ENCODE measurements around the gene PPP1R14D.
A peak's percentile ranks its signal among the peaks of the same experiment; 100 is the strongest.

The PPP1R14D gene

DNA sequence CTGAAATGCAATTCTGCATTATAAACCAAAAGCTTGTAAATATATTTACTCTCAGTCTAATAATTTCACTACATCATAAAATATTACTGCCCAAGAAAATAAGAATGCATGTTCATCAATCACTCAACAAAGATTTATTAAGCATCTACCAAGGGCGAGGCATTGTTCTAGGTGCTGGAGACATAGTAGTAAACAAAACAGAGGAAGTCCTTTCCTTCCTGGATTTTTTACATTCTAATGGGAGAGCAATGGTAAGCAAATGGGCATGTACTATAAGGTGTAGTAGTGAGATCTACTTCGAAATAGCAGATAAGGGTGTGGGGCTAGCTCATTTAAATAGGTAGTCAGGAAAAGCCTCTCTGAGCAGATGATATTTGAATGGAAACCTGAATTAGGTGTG is 32.5 kb downstream of the PPP1R14D start:
- Histone ChIP-seq H3K27me3 (ENCODE audit: control insufficient read depth, insufficient read depth, low read length) (no peaks in the 10 kb centered on the region), H3K9me3 (ENCODE audit: control insufficient read depth, insufficient read depth, low read depth, low read length) (no peaks in the 10 kb centered on the region), H3K36me3 (ENCODE audit: control insufficient read depth, insufficient read depth, low read length) (no peaks in the 10 kb centered on the region), H3K9ac (ENCODE audit: low read length) (no peak overlapping the region), H3K4me1 (ENCODE audit: control insufficient read depth, insufficient read depth, low read length) (peaks cover 34% of the 10 kb centered on the region), H3K27ac (ENCODE audit: low read depth, low read length) (no peak overlapping the region), H3K4me3 (ENCODE audit: low read depth, low read length) (no peak overlapping the region)

DNA sequence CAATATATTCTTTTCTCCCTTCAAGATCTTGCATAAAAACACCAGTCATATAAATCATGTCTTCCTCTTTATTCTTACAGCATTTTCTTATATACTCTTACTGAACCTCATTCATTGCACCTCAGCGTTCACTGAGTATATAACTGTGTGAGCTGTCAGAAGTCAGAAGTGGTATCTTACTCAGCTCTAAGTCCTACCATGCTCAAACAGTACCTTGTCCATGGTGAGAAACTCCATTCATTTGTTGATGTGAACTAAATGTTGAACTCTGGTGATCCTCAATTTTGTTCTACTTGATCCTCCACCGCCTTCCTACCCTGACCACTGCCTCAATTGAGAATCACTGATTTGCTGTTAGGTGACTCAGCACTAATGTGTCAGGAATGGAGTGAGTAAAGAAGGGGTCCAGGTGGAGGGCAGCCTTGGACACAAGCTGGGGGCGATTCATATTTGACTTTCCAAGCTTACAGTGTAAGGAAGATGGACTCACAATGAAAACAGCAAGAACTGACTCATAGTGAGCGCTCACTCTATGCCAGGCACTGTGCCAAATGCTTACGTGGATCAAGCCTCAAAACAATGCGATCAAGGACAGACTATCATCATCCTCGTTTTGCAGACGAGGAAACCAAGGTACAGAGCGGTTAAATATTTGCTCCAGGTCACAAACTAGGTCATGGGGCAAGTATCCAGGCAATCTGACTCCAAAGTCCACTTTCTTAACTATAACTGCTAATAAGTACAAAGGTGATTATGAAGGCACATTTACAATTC is 35.1 kb downstream of the PPP1R14D start:
- no peaks in the 10 kb centered on the region for H3K36me3 ChIP-seq (ENCODE audit: control insufficient read depth, insufficient read depth, low read length)
- H3K27me3 ChIP-seq (ENCODE audit: control insufficient read depth, insufficient read depth, low read length), result no peaks in the 10 kb centered on the region
- H3K9ac ChIP-seq (ENCODE audit: low read length), result no peak overlapping the region
- no peak overlapping the region for H3K27ac ChIP-seq (ENCODE audit: low read depth, low read length)
- no peaks in the 10 kb centered on the region for H3K9me3 ChIP-seq (ENCODE audit: control insufficient read depth, insufficient read depth, low read depth, low read length)
- H3K4me1 ChIP-seq (ENCODE audit: control insufficient read depth, insufficient read depth, low read length), result peaks cover 27% of the 10 kb centered on the region
- H3K4me3 ChIP-seq (ENCODE audit: low read depth, low read length), result no peak overlapping the region

DNA sequence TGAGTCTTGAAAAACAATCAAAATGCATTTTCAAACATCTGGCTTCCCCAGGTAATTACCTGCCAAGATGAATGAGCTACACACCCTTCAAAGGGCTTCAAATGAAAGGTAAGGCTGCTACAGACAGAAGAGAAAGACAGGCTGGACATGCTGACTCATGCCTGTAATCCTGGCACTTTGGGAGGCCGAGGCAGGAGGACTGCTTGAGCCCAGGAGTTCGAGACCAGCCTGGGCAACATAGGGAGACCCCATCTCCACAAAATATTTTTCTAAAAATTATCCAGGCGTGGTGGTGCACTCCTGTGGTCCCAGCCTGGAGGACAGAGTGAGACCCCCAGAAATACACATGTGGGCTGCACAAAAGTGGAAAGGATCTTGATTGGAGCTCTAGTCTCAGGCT is 36.1 kb downstream of the PPP1R14D start:
- Histone ChIP-seq H3K36me3 (ENCODE audit: control insufficient read depth, insufficient read depth, low read length) (no peaks in the 10 kb centered on the region), H3K4me1 (ENCODE audit: control insufficient read depth, insufficient read depth, low read length) (peaks cover 29% of the 10 kb centered on the region), H3K9ac (ENCODE audit: low read length) (no peak overlapping the region), H3K4me3 (ENCODE audit: low read depth, low read length) (no peak overlapping the region), H3K27ac (ENCODE audit: low read depth, low read length) (no peak overlapping the region), H3K27me3 (ENCODE audit: control insufficient read depth, insufficient read depth, low read length) (no peaks in the 10 kb centered on the region), H3K9me3 (ENCODE audit: control insufficient read depth, insufficient read depth, low read depth, low read length) (no peaks in the 10 kb centered on the region)

DNA sequence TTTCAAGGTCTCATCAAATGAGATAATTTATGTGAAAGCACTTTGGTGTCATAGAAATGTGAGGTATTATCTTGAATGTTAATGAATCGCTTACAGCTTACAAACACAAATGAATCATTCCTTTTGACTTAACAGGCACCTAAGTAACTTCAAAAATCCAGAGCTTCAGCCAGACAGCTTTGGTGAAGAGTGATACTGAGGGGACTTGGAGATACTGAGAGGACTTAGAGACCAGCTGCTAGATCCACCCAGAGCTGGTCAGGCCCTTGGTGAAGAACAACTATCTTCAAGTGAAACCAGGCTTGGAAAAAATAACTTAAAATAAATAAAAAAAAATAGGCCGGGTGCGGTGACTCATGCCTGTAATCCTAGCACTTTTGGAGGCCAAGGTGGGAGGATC is 37.8 kb downstream of the PPP1R14D start:
- peaks cover 36% of the 10 kb centered on the region for H3K4me1 ChIP-seq (ENCODE audit: control insufficient read depth, insufficient read depth, low read length)
- H3K9me3 ChIP-seq (ENCODE audit: control insufficient read depth, insufficient read depth, low read depth, low read length), result no peaks in the 10 kb centered on the region
- no peaks in the 10 kb centered on the region for H3K36me3 ChIP-seq (ENCODE audit: control insufficient read depth, insufficient read depth, low read length)
- H3K9ac ChIP-seq (ENCODE audit: low read length), result no peak overlapping the region
- no peak overlapping the region for H3K4me3 ChIP-seq (ENCODE audit: low read depth, low read length)
- H3K27ac ChIP-seq (ENCODE audit: low read depth, low read length), result no peak overlapping the region
- no peaks in the 10 kb centered on the region for H3K27me3 ChIP-seq (ENCODE audit: control insufficient read depth, insufficient read depth, low read length)

DNA sequence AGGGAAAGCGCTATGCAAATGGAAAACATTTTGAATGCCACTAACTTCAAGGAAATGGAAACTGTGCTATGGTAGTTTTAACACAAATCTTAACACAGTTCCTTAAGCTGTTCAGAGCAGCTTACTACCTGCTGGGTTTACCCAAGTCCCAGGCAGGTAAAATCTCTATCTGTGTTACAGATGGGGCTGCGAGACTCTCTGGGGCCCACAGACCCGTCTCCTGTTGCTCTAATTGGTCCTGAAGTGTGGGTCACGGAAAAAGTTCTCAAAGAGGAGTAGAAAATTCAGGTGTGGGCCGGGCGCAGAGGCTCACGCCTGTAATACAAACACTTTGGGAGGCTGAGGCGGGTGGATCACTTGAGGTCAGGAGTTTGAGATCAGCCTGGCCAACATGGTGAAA is 38.5 kb downstream of the PPP1R14D start:
- no peaks in the 10 kb centered on the region for H3K27me3 ChIP-seq (ENCODE audit: control insufficient read depth, insufficient read depth, low read length)
- peaks cover 43% of the 10 kb centered on the region for H3K4me1 ChIP-seq (ENCODE audit: control insufficient read depth, insufficient read depth, low read length)
- H3K27ac ChIP-seq (ENCODE audit: low read depth, low read length), result no peak overlapping the region
- no peak overlapping the region for H3K4me3 ChIP-seq (ENCODE audit: low read depth, low read length)
- H3K9ac ChIP-seq (ENCODE audit: low read length), result no peak overlapping the region
- no peaks in the 10 kb centered on the region for H3K36me3 ChIP-seq (ENCODE audit: control insufficient read depth, insufficient read depth, low read length)
- H3K9me3 ChIP-seq (ENCODE audit: control insufficient read depth, insufficient read depth, low read depth, low read length), result no peaks in the 10 kb centered on the region

DNA sequence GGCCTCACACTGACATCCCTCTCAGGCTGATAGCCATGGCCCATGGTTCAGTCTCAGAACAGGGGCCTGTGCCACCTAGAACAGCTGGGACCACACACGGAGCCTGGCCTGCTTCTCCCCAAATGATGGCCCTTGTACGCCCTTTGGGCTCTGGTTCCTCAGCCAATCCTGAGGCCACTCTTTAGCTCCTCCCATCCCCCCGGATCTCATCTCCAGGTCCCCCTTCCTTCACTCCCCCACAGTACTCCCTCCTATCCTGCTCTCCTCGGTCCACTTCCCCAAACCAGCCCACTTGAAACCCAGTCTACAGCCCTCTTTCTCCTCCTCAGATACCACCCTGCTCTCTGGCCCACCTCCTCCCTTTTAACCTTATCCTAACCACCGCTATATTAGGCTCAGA is 39.4 kb downstream of the PPP1R14D start:
- Histone ChIP-seq H3K27me3 (ENCODE audit: control insufficient read depth, insufficient read depth, low read length) (no peaks in the 10 kb centered on the region), H3K36me3 (ENCODE audit: control insufficient read depth, insufficient read depth, low read length) (no peaks in the 10 kb centered on the region), H3K9me3 (ENCODE audit: control insufficient read depth, insufficient read depth, low read depth, low read length) (no peaks in the 10 kb centered on the region), H3K4me3 (ENCODE audit: low read depth, low read length) (no peak overlapping the region), H3K27ac (ENCODE audit: low read depth, low read length) (no peak overlapping the region), H3K4me1 (ENCODE audit: control insufficient read depth, insufficient read depth, low read length) (peaks cover 43% of the 10 kb centered on the region), H3K9ac (ENCODE audit: low read length) (no peak overlapping the region)

DNA sequence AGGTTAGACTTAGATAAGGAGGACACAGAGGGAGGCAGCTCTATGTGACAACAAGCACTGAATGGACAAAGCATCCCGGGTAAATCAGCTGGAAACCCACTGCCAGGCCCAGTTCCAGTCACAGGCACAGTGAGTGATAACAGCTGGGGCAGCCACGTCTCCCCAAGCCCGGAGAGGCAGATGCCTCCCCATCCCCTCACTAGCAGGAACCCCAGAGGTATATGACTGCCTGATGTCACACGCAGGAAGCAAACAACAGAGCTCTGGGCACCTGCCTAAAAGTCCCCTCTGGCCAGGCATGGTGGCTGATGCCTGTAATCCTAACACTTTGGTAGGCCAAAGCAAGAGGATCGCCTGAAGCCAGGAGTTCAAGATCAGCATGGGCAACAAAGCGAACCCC is 40.5 kb downstream of the PPP1R14D start:
- Histone ChIP-seq H3K4me3 (ENCODE audit: low read depth, low read length) (peak overlapping the region; percentile 27; the same call in 1 of the 2 replicates), H3K27ac (ENCODE audit: low read depth, low read length) (no peak overlapping the region), H3K9ac (ENCODE audit: low read length) (peak overlapping the region; percentile 21), H3K4me1 (ENCODE audit: control insufficient read depth, insufficient read depth, low read length) (peaks cover 37% of the 10 kb centered on the region), H3K36me3 (ENCODE audit: control insufficient read depth, insufficient read depth, low read length) (no peaks in the 10 kb centered on the region), H3K9me3 (ENCODE audit: control insufficient read depth, insufficient read depth, low read depth, low read length) (no peaks in the 10 kb centered on the region), H3K27me3 (ENCODE audit: control insufficient read depth, insufficient read depth, low read length) (no peaks in the 10 kb centered on the region)

DNA sequence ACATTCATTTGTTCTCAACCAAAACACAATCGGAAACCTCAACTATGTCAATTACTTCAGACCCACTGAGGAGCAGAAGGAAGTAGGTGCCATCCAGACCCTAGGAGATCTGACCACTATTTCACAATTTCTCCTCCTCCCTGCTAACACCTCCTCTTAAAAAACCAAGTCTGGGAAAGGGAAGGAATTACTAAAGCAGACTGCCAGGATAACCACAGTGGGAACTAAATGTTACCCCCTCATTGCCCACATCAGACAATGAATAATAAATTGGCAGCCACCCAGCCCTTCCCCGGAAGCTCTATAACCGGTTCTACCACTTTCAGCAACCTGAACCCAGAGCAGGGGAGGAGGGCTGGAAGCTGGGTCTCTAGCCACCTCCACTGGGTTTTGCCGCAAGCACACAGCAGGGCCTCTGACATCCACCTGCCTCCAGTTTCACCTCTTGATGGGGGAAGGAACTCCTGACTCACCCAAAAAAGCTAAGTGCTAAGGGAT is 41.1 kb downstream of the PPP1R14D start:
- Histone ChIP-seq H3K4me1 (ENCODE audit: control insufficient read depth, insufficient read depth, low read length) (peaks cover 37% of the 10 kb centered on the region), H3K27me3 (ENCODE audit: control insufficient read depth, insufficient read depth, low read length) (no peaks in the 10 kb centered on the region)

DNA sequence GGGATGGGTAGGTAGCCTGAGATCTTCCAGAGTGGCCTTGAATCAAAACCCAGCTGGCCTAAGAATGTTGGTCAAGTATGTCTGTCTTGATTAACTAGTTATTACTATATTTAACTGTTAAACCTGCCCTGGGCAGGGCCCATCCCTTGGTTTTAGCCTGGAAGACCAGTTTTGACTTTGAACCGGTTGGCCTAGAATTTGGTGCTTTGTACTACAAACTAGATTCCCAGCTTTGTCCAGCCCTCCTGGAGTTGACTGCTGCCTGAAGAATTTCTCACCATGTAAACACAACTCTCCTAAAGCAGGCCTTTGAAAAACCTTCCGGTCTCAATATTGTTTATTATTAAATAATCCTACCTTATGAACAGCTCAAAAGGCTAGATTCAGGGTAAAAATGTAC is 42.7 kb downstream of the PPP1R14D start:
- Histone ChIP-seq H3K4me1 (ENCODE audit: control insufficient read depth, insufficient read depth, low read length) (peaks cover 37% of the 10 kb centered on the region), H3K9me3 (ENCODE audit: control insufficient read depth, insufficient read depth, low read depth, low read length) (no peaks in the 10 kb centered on the region)

More for the DNA sequence above, 41.1 kb downstream of the PPP1R14D start:
- Histone ChIP-seq H3K27ac (ENCODE audit: low read depth, low read length) (peak overlapping the region; percentile 57; the same call in 1 of the 2 replicates), H3K36me3 (ENCODE audit: control insufficient read depth, insufficient read depth, low read length) (no peaks in the 10 kb centered on the region), H3K4me3 (ENCODE audit: low read depth, low read length) (peak overlapping the region; percentile 38), H3K9me3 (ENCODE audit: control insufficient read depth, insufficient read depth, low read depth, low read length) (no peaks in the 10 kb centered on the region), H3K9ac (ENCODE audit: low read length) (peak overlapping the region; percentile 51)

DNA sequence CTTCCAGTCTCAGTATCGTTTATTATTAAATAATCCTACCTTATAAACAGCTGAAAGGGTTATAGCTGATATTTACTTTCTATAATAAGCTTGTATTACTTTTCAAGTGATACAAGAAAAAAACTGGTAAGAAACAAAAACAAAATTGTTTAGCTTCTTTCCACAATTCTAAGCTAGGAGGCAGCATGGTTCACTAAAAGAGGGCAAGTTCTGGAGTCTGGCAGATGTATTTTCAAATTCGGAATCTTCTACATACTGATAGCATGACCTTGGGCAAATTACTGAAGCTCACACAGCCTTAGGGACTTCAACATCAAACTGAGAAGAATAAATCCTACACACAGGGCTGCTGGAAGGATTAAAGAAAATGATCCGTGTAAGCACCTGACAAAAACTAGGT is 43.3 kb downstream of the PPP1R14D start:
- H3K27me3 ChIP-seq (ENCODE audit: control insufficient read depth, insufficient read depth, low read length), result no peaks in the 10 kb centered on the region
- no peak overlapping the region for H3K9ac ChIP-seq (ENCODE audit: low read length)
- H3K36me3 ChIP-seq (ENCODE audit: control insufficient read depth, insufficient read depth, low read length), result no peaks in the 10 kb centered on the region
- no peak overlapping the region for H3K4me3 ChIP-seq (ENCODE audit: low read depth, low read length)
- H3K27ac ChIP-seq (ENCODE audit: low read depth, low read length), result no peak overlapping the region
- H3K9me3 ChIP-seq (ENCODE audit: control insufficient read depth, insufficient read depth, low read depth, low read length), result no peaks in the 10 kb centered on the region
- peaks cover 37% of the 10 kb centered on the region for H3K4me1 ChIP-seq (ENCODE audit: control insufficient read depth, insufficient read depth, low read length)

More for the DNA sequence above, 42.7 kb downstream of the PPP1R14D start:
- H3K4me3 ChIP-seq (ENCODE audit: low read depth, low read length), result no peak overlapping the region
- H3K36me3 ChIP-seq (ENCODE audit: control insufficient read depth, insufficient read depth, low read length), result no peaks in the 10 kb centered on the region
- H3K9ac ChIP-seq (ENCODE audit: low read length), result no peak overlapping the region
- no peak overlapping the region for H3K27ac ChIP-seq (ENCODE audit: low read depth, low read length)
- H3K27me3 ChIP-seq (ENCODE audit: control insufficient read depth, insufficient read depth, low read length), result no peaks in the 10 kb centered on the region

DNA sequence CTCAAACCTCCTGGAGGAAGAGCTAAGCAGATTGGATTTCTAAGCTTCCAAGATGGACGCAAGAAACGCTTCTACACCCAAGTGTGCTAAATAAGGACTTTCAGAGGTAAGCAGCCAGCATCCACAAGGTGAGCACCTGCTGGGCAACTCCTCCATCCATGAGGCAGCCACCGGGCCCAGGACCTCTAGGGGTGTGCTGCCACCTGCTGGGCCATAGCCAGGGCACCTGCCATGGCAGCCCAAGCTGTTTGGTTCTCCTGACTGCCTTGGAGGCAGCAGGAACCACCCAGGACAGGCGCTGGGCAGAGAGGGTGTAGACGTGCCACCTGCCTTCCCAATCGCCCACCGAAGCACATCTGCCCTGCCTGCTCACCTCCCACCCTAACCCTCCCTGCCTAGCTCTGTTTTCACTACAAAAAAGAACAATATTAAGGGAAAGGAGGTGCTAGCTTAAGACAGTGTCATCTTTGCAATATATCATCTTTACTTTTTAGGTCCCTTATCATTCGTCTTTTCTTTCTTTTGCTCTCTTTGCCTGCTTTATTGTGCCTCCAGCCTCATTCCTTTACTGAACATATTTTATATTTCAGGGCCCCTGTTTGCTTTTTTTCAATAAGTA is 45.8 kb downstream of the PPP1R14D start:
- Histone ChIP-seq H3K9ac (ENCODE audit: low read length) (no peak overlapping the region), H3K4me3 (ENCODE audit: low read depth, low read length) (no peak overlapping the region), H3K9me3 (ENCODE audit: control insufficient read depth, insufficient read depth, low read depth, low read length) (no peaks in the 10 kb centered on the region), H3K27me3 (ENCODE audit: control insufficient read depth, insufficient read depth, low read length) (no peaks in the 10 kb centered on the region), H3K27ac (ENCODE audit: low read depth, low read length) (no peak overlapping the region), H3K4me1 (ENCODE audit: control insufficient read depth, insufficient read depth, low read length) (peaks cover 25% of the 10 kb centered on the region), H3K36me3 (ENCODE audit: control insufficient read depth, insufficient read depth, low read length) (peaks cover 15% of the 10 kb centered on the region)

Measured in HUES6 (cell line).